A549 (cell line): ENCODE data around the gene LRFN2. TPM values are rescaled to one million over a fixed set of nuclear protein-coding genes. Genes with fewer than 3 reads are reported as not detected.

Experiments
- ATAC-seq, 2 experiments: fragments of 200-7000 bp in 1 of 2; fragments of >200 bp in 1 of 2; cut with Nextera tagmentation in 1 of 2; cut with Tn5 transposase in 1 of 2; 3 replicates each; pipeline versions ENCODE4 v1.8.0 to v1.9.1; 2018 to 2020; ENCODE audit warnings: mild to moderate bottlenecking in 1 of 2, moderate library complexity in 1 of 2
- CTCF ChIA-PET: fragments of 300-600 bp; sonication (Branson Sonifier 250); formaldehyde crosslinking; extraction: SDS; loops from one replicate; lab custom pipeline; 2021; ENCODE audit warnings: antibody characterized with exemption, inconsistent platforms; lab: Yijun Ruan, JAX
- POLR2A ChIA-PET: fragments of 350-600 bp; formaldehyde crosslinking; extraction: SDS; loops from one replicate; lab custom pipeline; 2021; ENCODE audit warnings: antibody characterized with exemption, inconsistent platforms; lab: Yijun Ruan, JAX
- DNase-seq, 2 experiments: peaks; one replicate each; pipeline versions ENCODE4 v3.0.0 to v3.0.0-alpha.2; 2011 to 2016; ENCODE audit warnings: low read depth in 1 of 2, low spot score in 1 of 2
- FAIRE-seq: peaks from 2 replicates; lab custom pipeline; 2011; peaks lifted over from hg19 to GRCh38; lab: Jason Lieb, UNC
- H3K27ac ChIP-seq, 2 experiments: fragments of >200 bp; sonication (Bioruptor Twin); formaldehyde crosslinking; 3 replicates each; pipeline ENCODE4 v1.5.1; 2016 to 2017
- H3K4me1 ChIP-seq: fragments of >200 bp; sonication (Bioruptor Twin); formaldehyde crosslinking; 3 replicates; pipeline ENCODE4 v1.6.1; 2016
- H3K4me2 ChIP-seq: fragments of >200 bp; sonication (Bioruptor Twin); formaldehyde crosslinking; 3 replicates; pipeline ENCODE4 v1.6.1; 2016
- H3K4me3 ChIP-seq: fragments of >200 bp; sonication (Bioruptor Twin); formaldehyde crosslinking; 3 replicates; pipeline ENCODE4 v1.5.1; 2016
- H3K9me3 ChIP-seq: fragments of >200 bp; sonication (Bioruptor Twin); formaldehyde crosslinking; 3 replicates; pipeline ENCODE4 v1.6.1; 2016
- CBX8 ChIP-seq: fragments of 200-600 bp; sonication (generic); IDR thresholded peaks from 2 replicates; pipeline ENCODE4 v1.6.1; 2016
- CHD4 ChIP-seq: fragments of 200-600 bp; sonication (generic); IDR thresholded peaks from 2 replicates; pipeline ENCODE4 v1.6.1; 2016; ENCODE audit warnings: antibody characterized with exemption, mild to moderate bottlenecking, borderline replicate concordance
- EP300 ChIP-seq, 2 experiments: fragments of >200 bp; sonication (Bioruptor Twin); formaldehyde crosslinking; IDR thresholded peaks; 2 replicates in 1 of 2; 3 replicates in 1 of 2; pipeline ENCODE4 v1.6.1; 2016 to 2017
- FOSL2 ChIP-seq, 2 experiments: fragments of 450-650 bp in 1 of 2; fragments of >200 bp in 1 of 2; sonication (Bioruptor Twin) in 1 of 2; formaldehyde crosslinking; IDR thresholded peaks; 2 replicates each; pipeline versions ENCODE4 v1.5.0 to v1.6.1; 2016 to 2020; ENCODE audit warnings: mild to moderate bottlenecking in 1 of 2, moderate library complexity in 1 of 2
- HDAC2 ChIP-seq: fragments of 200-600 bp; sonication (generic); IDR thresholded peaks from 2 replicates; pipeline ENCODE4 v1.6.1; 2016
- HOXA7 ChIP-seq: fragments of 250-450 bp; sonication (Bioruptor Pico); IDR thresholded peaks from 2 replicates; pipeline ENCODE4 v1.5.0; 2020; ENCODE audit warnings: mild to moderate bottlenecking, moderate library complexity
- HOXB13 ChIP-seq: fragments of 250-450 bp; sonication (Bioruptor Pico); IDR thresholded peaks from 2 replicates; pipeline ENCODE4 v1.5.0; 2020; ENCODE audit warnings: low read depth, mild to moderate bottlenecking, moderate library complexity
- KDM5A ChIP-seq: fragments of 200-600 bp; sonication (generic); IDR thresholded peaks from 2 replicates; pipeline ENCODE4 v1.6.1; 2016; ENCODE audit warnings: antibody characterized with exemption, mild to moderate bottlenecking
- MYC ChIP-seq: IDR thresholded peaks from 2 replicates; pipeline ENCODE4 v1.6.1; 2012; ENCODE audit warnings: mild to moderate bottlenecking, inconsistent platforms, low read length, improper control_type of control experiment, borderline replicate concordance
- PHF8 ChIP-seq: fragments of 200-600 bp; sonication (generic); IDR thresholded peaks from 2 replicates; pipeline ENCODE4 v1.6.1; 2016; ENCODE audit warnings: low read depth, mild to moderate bottlenecking, antibody characterized with exemption, moderate library complexity, borderline replicate concordance
- RAD21 ChIP-seq, 2 experiments: fragments of >200 bp in 1 of 2; sonication (Bioruptor Twin) in 1 of 2; formaldehyde crosslinking in 1 of 2; IDR thresholded peaks in 1 of 2; conservative IDR thresholded peaks in 1 of 2; 2 replicates in 1 of 2; 3 replicates in 1 of 2; pipeline ENCODE4 v1.6.1; 2012 to 2018; ENCODE audit warnings: inconsistent platforms in 1 of 2
- RCOR1 ChIP-seq: fragments of 150-350 bp; IDR thresholded peaks from 2 replicates; pipeline ENCODE4 v1.6.1; 2014; ENCODE audit warnings: antibody characterized with exemption, low read length, low read depth
- RFX5 ChIP-seq: fragments of 450-650 bp; IDR thresholded peaks from 2 replicates; pipeline ENCODE4 v1.7.1; 2014; ENCODE audit warnings: antibody characterized with exemption, mild to moderate bottlenecking, moderate library complexity
- RNF2 ChIP-seq: fragments of 200-600 bp; sonication (generic); IDR thresholded peaks from 2 replicates; pipeline ENCODE4 v1.6.1; 2016; ENCODE audit warnings: low read depth, mild to moderate bottlenecking, antibody characterized with exemption, moderate library complexity, borderline replicate concordance
- SREBF2 ChIP-seq: fragments of 450-650 bp; IDR thresholded peaks from 2 replicates; pipeline ENCODE4 v1.6.1; 2014; ENCODE audit warnings: mild to moderate bottlenecking, moderate library complexity
- TFCP2L1 ChIP-seq: fragments of 250-450 bp; sonication (Bioruptor Pico); IDR thresholded peaks from 2 replicates; pipeline ENCODE4 v1.5.0; 2021; ENCODE audit warnings: mild to moderate bottlenecking
- whole genome bisulfite sequencing: methylation state at CpG from one replicate; pipeline ENCODE4 v1.1.6; 2017; ENCODE audit errors: missing lambda C conversion rate; 5-methylcytosine and 5-hydroxymethylcytosine counted together
- polyA plus RNA-seq, 4 experiments: library from polyadenylated mRNA; depleted of rRNA in 3 of 4; stranded (reverse); fragments of >200 nt; fragmentation: RNase III in 1 of 4; extraction: RNeasy Plus Mini Kit Qiagen cat#74134 plus additional on column Dnase treatment in 1 of 4; gene quantifications; 2 replicates in 3 of 4; 3 replicates in 1 of 4; pipeline ENCODE4 v1.2.3, GENCODE V29; 2011 to 2017
- TF ChIP-seq, protein P1 (sequence below): fragments of 150-350 bp; IDR thresholded peaks from 2 replicates; pipeline ENCODE4 v1.6.1; 2014; ENCODE audit warnings: low read depth, mild to moderate bottlenecking, low read length
- TF ChIP-seq, protein P2 (sequence below): fragments of >200 bp; sonication (Bioruptor Twin); formaldehyde crosslinking; IDR thresholded peaks from 3 replicates; pipeline ENCODE4 v1.6.1; 2016
- TF ChIP-seq, protein P3 (sequence below): IDR thresholded peaks from 2 replicates; pipeline ENCODE4 v1.6.1; 2012
- TF ChIP-seq, protein P4 (sequence below): IDR thresholded peaks from 2 replicates; pipeline ENCODE4 v1.6.1; 2012; ENCODE audit warnings: low read depth, borderline replicate concordance
- TF ChIP-seq, protein P5 (sequence below): fragments of >200 bp; sonication (Bioruptor Twin); formaldehyde crosslinking; IDR thresholded peaks from 2 replicates; pipeline ENCODE4 v1.6.1; 2016
- TF ChIP-seq, protein P6 (sequence below): fragments of 250-450 bp; sonication (Bioruptor Pico); IDR thresholded peaks from 2 replicates; pipeline ENCODE4 v1.5.0; 2020; ENCODE audit warnings: low read depth, mild to moderate bottlenecking, moderate library complexity

Gene LRFN2
- polyA plus RNA-seq, 2 of the 4 experiments (the other 2 are of a cell fraction): not detected

DNA sequence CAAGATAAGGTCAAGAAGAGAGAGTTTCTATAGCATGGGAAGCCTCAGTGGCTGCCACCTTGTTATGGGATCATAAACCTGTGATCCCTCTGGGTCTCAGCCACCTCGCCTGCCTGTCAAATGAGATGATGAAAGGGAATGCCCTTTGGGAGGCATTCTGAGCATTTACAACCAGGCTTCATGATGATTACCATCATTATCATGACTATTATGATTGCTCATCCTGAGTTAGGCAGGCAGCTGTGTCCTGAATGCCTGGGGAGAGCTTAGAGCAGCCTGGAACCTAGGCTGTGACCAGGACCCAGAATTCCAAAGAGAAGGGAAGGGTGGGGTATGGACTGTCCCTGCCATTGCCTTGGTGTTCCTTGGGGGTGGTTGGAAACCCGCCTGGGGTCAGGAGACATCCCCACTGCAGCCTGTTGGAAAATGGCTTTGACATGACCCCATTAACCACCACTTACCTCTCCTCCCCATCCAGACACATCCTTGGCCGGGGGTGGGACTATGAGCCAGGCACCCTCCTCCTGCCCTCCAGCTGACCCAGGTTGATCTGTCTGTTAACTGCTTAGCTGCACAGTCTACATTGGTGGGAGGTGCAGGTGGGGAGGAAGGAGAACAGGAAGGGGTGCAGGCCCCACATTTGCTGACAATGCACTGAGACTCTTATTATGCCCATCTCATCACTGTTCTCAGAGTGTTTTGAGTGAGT, 51.9 kb downstream of the LRFN2 start:
- Histone ChIP-seq H3K4me3 (no peak overlapping the region), H3K9me3 (no peaks in the 10 kb centered on the region), H3K4me2 (no peak overlapping the region), H3K4me1 (no peaks in the 10 kb centered on the region), H3K27ac (no peak overlapping the region)
- WGBS: 21% methylated on average over 2 of the region's 3 CpGs
- DNase-seq (no peak), ATAC-seq (no peak), FAIRE-seq (no peak)
- TF ChIP-seq HOXA7 (CRISPR knock-in tag) (no peak), RNF2 (no peak), HOXB13 (no peak), RCOR1 (no peak), HDAC2 (no peak), KDM5A (no peak), MYC (no peak)
- TF ChIP-seq, protein P1, sequence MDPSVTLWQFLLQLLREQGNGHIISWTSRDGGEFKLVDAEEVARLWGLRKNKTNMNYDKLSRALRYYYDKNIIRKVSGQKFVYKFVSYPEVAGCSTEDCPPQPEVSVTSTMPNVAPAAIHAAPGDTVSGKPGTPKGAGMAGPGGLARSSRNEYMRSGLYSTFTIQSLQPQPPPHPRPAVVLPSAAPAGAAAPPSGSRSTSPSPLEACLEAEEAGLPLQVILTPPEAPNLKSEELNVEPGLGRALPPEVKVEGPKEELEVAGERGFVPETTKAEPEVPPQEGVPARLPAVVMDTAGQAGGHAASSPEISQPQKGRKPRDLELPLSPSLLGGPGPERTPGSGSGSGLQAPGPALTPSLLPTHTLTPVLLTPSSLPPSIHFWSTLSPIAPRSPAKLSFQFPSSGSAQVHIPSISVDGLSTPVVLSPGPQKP: no peak
- ChIA-PET POLR2A (no interaction called here), CTCF (no interaction called here)

DNA sequence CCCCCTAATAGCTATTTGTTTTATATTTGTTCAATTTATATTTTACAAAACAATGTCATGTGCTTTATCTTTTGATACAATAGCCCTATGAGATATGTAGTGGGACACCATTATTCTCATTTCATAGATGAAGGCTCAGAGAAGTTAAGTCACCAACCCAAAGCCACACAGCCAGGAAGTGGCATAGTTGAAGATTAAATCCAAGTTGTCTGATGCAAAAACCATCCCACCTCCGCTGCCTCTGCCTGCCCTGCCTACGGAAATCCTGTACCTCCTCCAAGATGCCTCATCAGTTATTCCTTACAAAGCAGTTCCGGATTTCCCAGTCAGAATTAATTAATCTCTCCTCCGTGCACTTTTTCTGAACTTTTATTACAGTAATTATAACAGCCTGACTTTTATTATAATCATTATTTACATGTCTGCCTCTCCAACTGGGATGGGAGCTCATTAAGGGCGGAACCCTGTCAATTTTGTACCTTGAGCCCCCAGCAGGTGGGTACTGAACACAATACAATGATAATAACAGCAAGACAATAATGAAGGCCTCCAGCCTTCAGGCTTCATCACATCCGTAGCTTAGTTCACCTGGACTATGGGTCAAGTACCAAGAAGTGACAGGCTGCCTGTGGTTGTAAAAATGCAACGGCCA, 54.7 kb downstream of the LRFN2 start:
- CTCF ChIA-PET: no interaction called here
- POLR2A ChIA-PET: no interaction called here
- DNase-seq (no peak), ATAC-seq (no peak), FAIRE-seq (no peak)
- Histone ChIP-seq H3K27ac (no peak overlapping the region), H3K4me1 (no peaks in the 10 kb centered on the region), H3K9me3 (no peaks in the 10 kb centered on the region), H3K4me2 (no peak overlapping the region), H3K4me3 (no peak overlapping the region)
- 28% methylated on average over 7 of the region's 7 CpGs for WGBS
- TF ChIP-seq, protein P2, sequence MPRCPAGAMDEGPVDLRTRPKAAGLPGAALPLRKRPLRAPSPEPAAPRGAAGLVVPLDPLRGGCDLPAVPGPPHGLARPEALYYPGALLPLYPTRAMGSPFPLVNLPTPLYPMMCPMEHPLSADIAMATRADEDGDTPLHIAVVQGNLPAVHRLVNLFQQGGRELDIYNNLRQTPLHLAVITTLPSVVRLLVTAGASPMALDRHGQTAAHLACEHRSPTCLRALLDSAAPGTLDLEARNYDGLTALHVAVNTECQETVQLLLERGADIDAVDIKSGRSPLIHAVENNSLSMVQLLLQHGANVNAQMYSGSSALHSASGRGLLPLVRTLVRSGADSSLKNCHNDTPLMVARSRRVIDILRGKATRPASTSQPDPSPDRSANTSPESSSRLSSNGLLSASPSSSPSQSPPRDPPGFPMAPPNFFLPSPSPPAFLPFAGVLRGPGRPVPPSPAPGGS: no peak
- TF ChIP-seq SREBF2 (no peak), FOSL2 (IDR thresholded peaks at IDR 0.05) (no peak), FOSL2 (CRISPR knock-in tag; IDR thresholded peaks at IDR 0.05) (no peak), MYC (no peak), RAD21 (conservative IDR thresholded peaks at IDR 0.05 in 1 of 2, IDR thresholded peaks at IDR 0.05 in 1 of 2) (no peak), EP300 (IDR thresholded peaks at IDR 0.05) (no peak), PHF8 (no peak), CBX8 (no peak), CHD4 (no peak), RFX5 (no peak), RNF2 (no peak), TFCP2L1 (CRISPR knock-in tag) (no peak)
- TF ChIP-seq, protein P3, sequence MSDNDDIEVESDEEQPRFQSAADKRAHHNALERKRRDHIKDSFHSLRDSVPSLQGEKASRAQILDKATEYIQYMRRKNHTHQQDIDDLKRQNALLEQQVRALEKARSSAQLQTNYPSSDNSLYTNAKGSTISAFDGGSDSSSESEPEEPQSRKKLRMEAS: no peak
- TF ChIP-seq, protein P4, sequence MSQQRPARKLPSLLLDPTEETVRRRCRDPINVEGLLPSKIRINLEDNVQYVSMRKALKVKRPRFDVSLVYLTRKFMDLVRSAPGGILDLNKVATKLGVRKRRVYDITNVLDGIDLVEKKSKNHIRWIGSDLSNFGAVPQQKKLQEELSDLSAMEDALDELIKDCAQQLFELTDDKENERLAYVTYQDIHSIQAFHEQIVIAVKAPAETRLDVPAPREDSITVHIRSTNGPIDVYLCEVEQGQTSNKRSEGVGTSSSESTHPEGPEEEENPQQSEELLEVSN: no peak
- TF ChIP-seq, protein P5, sequence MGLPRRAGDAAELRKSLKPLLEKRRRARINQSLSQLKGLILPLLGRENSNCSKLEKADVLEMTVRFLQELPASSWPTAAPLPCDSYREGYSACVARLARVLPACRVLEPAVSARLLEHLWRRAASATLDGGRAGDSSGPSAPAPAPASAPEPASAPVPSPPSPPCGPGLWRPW: no peak
- TF ChIP-seq, protein P6, sequence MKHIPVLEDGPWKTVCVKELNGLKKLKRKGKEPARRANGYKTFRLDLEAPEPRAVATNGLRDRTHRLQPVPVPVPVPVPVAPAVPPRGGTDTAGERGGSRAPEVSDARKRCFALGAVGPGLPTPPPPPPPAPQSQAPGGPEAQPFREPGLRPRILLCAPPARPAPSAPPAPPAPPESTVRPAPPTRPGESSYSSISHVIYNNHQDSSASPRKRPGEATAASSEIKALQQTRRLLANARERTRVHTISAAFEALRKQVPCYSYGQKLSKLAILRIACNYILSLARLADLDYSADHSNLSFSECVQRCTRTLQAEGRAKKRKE: no peak
